GM12875 (cell line): ENCODE measurements around the gene WDR20.

Source experiments
- H3K4me3 ChIP-seq: one replicate; pipeline ENCODE4 v1.5.1; 2011; ENCODE audit warnings: low read depth, low read length, control low read depth
- TF ChIP-seq, protein P1 (sequence below): IDR thresholded peaks from 2 replicates; pipeline ENCODE4 v1.5.1; 2011; ENCODE audit warnings: low read depth, mild to moderate bottlenecking, control low read depth, inconsistent platforms, low read length, moderate library complexity, borderline replicate concordance; ENCODE audit not compliant: insufficient read depth

Gene WDR20

DNA sequence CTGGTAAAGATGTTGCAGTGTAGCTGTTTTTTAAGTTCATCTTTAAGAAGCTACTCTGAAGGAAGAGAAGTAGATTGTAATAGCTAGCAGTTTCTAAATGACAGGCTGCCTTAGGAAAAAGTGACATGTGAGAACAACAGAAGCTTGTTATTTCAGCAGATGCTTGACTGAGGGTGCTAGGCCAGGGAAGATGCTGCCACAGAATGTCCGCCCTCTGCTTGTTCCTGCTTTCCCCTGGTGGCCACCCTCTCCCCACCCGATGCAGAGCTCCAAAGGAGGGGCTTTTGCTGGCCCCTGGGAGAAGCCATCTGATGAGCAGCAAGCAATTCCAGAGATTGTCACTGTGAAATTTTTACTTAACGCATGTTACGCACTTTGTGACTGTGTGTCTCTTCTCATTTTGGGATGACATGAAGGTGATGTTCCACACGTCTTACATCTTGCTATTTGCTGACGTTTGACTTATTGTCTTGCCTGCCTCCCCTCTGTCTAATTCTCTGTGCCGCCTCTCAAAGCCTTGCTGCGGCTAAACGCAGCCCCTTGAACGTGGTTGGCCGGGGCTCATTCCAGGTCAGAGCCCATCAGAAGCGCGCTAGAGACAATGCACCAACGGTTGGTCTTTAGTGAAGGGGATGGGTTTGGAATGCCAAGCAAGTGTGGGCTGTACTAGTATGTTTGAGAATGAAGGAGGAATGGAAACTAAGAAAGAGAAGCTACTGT is 44.8 kb downstream of the WDR20 start:
- TF ChIP-seq, protein P1, sequence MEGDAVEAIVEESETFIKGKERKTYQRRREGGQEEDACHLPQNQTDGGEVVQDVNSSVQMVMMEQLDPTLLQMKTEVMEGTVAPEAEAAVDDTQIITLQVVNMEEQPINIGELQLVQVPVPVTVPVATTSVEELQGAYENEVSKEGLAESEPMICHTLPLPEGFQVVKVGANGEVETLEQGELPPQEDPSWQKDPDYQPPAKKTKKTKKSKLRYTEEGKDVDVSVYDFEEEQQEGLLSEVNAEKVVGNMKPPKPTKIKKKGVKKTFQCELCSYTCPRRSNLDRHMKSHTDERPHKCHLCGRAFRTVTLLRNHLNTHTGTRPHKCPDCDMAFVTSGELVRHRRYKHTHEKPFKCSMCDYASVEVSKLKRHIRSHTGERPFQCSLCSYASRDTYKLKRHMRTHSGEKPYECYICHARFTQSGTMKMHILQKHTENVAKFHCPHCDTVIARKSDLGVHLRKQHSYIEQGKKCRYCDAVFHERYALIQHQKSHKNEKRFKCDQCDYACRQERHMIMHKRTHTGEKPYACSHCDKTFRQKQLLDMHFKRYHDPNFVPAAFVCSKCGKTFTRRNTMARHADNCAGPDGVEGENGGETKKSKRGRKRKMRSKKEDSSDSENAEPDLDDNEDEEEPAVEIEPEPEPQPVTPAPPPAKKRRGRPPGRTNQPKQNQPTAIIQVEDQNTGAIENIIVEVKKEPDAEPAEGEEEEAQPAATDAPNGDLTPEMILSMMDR: no peak
- no peak overlapping the region for H3K4me3 ChIP-seq

DNA sequence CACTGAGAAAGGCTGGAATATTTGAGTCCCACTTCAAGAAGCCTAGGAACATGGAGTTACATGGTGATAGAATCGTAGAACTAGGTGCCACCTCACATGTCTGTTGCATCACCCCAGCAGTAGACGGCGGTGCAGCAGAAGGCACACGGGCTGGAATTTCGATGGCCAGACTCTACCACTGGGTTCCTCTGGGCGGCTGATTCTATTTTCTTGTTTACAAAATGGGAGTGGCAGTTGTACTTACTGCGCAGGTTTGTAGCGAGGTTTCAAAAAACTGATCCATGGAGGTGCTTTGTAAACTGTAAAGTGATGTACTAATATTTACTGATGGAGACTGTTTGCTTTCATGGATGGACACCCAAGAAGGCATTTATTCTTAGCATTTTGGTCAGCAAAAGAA is 45.7 kb downstream of the WDR20 start:
- TF ChIP-seq, protein P1: no peak
- no peak overlapping the region for H3K4me3 ChIP-seq

DNA sequence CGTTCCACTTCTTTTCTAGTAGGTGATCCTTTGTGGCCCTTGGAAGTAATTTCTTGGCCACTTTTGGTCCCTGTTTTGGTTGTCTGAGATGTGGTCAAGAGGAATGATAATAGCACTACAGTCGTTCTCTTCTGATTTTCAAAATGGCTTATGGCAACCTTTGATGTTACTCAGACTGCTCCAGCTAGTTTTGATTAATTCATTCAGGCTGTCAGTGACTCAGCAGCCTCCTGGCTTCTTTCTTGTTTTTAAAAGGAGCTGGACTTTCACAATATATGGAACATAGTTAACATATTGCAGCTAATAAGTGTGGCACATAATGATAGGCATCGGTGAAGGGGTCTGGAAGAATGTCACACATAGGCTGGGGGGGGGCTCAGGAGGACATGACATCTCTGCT is 47.3 kb downstream of the WDR20 start:
- no peak overlapping the region for H3K4me3 ChIP-seq
- TF ChIP-seq, protein P1: no peak

DNA sequence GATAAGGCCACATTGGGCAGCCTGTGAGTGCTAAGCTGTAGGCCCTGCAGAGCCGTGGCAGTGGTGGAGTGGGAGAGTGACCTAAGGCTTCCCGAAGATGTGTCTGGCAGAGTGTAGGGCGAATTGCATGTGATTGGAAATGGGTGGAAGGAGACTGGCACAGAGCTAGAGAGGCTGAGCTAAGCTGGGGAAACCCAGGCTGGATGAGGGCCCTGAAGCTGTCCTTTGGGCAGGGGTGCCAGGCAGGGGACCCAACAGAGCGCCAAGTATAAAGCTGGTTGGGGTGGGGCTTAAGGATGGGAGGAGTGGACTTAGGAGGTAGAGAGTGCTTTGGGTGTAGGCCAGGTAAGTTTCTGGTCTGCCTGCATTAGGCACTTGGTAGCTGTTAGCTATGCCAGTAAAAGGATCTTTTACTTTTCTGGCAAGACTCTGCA is 47.9 kb downstream of the WDR20 start:
- TF ChIP-seq, protein P1: no peak
- H3K4me3 ChIP-seq: no peak overlapping the region

DNA sequence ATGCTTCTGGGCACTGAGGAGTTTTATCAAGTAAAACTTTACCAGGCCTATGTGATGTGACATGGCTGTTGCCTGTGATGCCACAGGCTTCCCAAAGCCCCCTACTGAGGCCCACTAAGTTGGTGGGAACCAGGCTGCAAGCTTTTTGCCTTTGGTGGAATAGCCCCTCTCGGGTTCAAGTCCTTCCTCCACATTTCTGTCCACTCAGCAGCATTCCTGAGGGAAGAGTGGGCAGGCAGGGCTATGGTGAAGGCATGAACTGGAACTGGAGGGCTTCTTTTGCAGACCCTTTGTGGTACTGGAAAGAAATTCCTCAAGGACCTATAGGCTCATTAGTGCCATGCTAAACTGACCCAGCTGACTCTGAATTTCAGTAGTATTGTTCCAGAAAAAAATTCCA is 48.5 kb downstream of the WDR20 start:
- H3K4me3 ChIP-seq: no peak overlapping the region
- TF ChIP-seq, protein P1: no peak

DNA sequence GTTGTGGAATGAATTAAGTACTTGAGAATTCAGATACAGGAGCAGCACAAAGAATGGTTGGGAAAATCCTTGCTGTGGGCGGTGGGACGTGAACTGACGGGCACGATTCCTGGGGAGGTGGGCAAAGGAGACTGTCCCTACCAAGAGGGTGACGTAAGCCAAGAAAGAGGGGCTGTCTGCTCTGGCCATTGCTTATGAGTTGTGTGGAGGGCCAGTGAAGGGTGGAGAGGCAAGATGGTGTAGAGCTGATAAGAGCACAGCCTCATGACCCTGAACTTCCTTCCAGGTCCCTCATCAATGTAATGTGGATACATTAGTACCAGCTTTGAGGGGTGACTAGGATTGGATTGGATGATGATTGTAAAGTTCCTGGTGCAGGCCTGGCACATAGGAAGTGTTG is 50.2 kb downstream of the WDR20 start:
- H3K4me3 ChIP-seq: no peak overlapping the region
- TF ChIP-seq, protein P1: no peak

DNA sequence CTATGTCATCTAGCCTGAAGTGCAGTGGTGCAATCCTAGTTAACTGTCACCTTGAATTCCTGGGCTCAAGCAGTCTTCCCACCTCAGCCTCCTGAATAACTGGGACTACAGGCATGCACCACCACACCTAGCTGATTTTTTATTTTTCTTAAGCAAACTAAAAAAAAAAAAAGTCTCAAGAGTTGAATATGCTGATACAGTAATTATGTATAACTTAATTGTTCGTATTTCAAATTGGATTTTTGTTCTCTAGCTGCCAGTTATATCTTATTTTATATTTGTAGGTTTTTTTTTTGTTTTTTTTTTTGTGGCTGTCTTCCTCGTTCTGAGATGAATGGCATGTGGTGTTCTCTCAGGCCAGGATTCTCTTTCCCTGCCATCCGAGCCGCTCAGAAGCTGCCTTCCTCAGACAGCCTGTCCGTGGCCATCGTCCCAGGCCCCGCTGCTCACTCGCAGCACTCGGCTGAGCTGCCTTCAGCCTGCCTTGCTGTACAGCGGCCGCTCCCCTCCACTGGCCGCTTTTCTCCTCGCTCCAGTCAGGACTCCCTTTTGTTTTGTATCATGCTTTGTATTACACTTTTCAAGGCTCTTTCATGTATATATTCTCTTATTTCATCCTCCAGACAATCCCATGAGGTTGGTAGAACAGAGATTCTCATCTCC is 53.3 kb downstream of the WDR20 start:
- H3K4me3 ChIP-seq: no peak overlapping the region

More for the DNA sequence above, 53.3 kb downstream of the WDR20 start:
- TF ChIP-seq, protein P1: no peak
